Gastroesophageal sphincter (tissue), 3 donors: ENCODE measurements around the gene FGF5.

ENCODE experiments used
- CTCF ChIP-seq, 4 experiments: fragments of 200-600 bp in 2 of 4; fragments of 450-650 bp in 2 of 4; sonication (generic) in 1 of 4; IDR thresholded peaks; one replicate each; pipeline ENCODE4 v1.5.1; 2017 to 2019; ENCODE audit warnings: antibody characterized with exemption in 4 of 4, mild to moderate bottlenecking in 2 of 4, moderate library complexity in 2 of 4
- EP300 ChIP-seq: sonication (generic); formaldehyde crosslinking; IDR thresholded peaks from one replicate; pipeline ENCODE4 v1.6.1; 2017; ENCODE audit warnings: antibody characterized with exemption, mild to moderate bottlenecking
- POLR2A ChIP-seq, 2 donors: fragments of 450-650 bp; IDR thresholded peaks; one replicate each; pipeline ENCODE4 v1.6.1; 2017; ENCODE audit warnings: antibody characterized with exemption in 2 of 2, mild to moderate bottlenecking in 2 of 2, moderate library complexity in 1 of 2
- POLR2AphosphoS5 ChIP-seq: sonication (generic); formaldehyde crosslinking; IDR thresholded peaks from one replicate; pipeline ENCODE4 v1.6.1; 2017; ENCODE audit warnings: antibody characterized with exemption

GRCh38 chr4:80261989-80262600 lies 4.4 kb upstream of the FGF5 start:
- TF ChIP-seq CTCF (IDR thresholded peaks at IDR 0.05) = no peak
- no peak for TF ChIP-seq EP300
- no peak for TF ChIP-seq POLR2AphosphoS5
- no peak for TF ChIP-seq POLR2A (IDR thresholded peaks at IDR 0.05)
